Measurements from ENCODE around the gene KIFBP.
"Not testable (repeated sequence)": the region's sequence is repeated elsewhere in the genome, so short reads cannot be mapped to it uniquely, and the experiment has no call there.

Gene KIFBP

DNA sequence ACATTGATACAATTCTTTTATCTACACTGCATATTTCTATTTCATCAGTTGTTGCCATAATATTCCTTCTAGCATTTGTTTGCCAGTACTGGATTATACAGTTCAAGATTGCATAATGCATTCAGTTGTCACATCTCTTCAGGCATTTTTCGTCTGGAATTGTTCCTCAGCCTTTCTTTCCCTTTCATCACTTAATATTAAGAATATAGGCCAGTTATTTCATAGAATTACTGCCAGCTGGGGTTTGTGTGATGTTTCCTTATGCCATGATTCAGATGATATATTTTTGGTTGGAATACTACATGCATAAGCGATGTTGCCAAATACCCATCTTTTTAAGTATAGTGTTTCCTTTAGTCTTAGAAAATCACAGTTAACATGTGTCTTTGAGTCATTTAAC, 20.8 kb downstream of the KIFBP start:
- Mint-ChIP-seq H3K27me3 (ENCODE audit: low read depth) (no peaks in the 10 kb centered on the region), H3K9me3 (no peaks in the 10 kb centered on the region), H3K27ac (no peak overlapping the region), H3K4me1 (no peaks in the 10 kb centered on the region), H3K36me3 (ENCODE audit: low read depth) (peaks cover 40% of the 10 kb centered on the region), H3K4me3 (no peak overlapping the region)
- TF ChIP-seq, protein P1, sequence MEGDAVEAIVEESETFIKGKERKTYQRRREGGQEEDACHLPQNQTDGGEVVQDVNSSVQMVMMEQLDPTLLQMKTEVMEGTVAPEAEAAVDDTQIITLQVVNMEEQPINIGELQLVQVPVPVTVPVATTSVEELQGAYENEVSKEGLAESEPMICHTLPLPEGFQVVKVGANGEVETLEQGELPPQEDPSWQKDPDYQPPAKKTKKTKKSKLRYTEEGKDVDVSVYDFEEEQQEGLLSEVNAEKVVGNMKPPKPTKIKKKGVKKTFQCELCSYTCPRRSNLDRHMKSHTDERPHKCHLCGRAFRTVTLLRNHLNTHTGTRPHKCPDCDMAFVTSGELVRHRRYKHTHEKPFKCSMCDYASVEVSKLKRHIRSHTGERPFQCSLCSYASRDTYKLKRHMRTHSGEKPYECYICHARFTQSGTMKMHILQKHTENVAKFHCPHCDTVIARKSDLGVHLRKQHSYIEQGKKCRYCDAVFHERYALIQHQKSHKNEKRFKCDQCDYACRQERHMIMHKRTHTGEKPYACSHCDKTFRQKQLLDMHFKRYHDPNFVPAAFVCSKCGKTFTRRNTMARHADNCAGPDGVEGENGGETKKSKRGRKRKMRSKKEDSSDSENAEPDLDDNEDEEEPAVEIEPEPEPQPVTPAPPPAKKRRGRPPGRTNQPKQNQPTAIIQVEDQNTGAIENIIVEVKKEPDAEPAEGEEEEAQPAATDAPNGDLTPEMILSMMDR (IDR thresholded peaks at IDR 0.05; ENCODE audit: unreplicated experiment in 3 of 3) = no peak

DNA sequence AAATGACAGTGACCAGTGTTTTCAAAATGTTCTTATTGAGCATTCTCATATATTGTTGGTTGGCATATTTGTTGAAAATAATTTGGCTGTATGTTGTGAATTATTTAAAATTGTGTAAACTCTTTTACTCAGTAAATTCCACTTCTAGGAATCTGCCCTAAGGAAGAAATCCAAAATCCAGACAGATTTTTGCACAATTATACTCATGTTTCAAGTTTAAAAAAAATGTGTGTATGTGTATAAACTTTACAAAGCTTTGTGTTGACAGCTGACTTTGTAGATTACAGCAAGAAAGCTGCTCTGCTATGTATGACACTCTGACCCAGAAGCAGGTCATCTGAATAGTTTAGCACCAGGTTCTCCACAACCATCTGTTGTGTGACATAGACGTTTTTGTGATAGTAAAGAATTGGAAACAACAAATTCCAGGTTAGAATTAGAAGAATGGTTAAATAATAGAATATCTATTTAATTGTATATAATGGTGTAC, 21.6 kb downstream of the KIFBP start:
- no peaks in the 10 kb centered on the region for H3K4me1 Mint-ChIP-seq
- H3K27ac Mint-ChIP-seq = no peak overlapping the region
- no peak overlapping the region for H3K4me3 Mint-ChIP-seq
- H3K27me3 Mint-ChIP-seq (ENCODE audit: low read depth) = no peaks in the 10 kb centered on the region
- no peaks in the 10 kb centered on the region for H3K9me3 Mint-ChIP-seq
- TF ChIP-seq, protein P1 (IDR thresholded peaks at IDR 0.05; ENCODE audit: unreplicated experiment in 3 of 3) = no peak
- H3K36me3 Mint-ChIP-seq (ENCODE audit: low read depth) = peaks cover 41% of the 10 kb centered on the region

DNA sequence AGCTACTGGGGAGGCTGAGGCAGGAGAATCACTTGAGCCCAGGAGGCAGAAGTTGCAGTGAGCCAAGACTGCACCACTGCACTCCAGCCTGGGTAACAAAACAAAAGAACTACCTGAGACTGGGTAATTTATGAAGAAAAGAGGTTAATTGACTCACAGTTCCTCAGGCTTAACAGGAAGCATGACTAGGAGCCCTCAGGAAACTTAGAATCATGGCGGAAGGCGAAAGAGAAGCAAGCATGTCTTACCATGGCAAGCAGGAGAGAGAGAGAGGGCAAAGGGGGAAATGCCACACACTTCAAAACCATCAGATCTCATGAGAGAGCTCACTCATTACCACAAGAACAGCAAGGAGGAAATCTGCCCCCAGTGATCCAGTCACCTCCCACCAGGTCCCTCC, 24.2 kb downstream of the KIFBP start:
- H3K9me3 Mint-ChIP-seq; H3K4me3 Mint-ChIP-seq; H3K27ac Mint-ChIP-seq; H3K27me3 Mint-ChIP-seq (ENCODE audit: low read depth); H3K4me1 Mint-ChIP-seq: not testable (repeated sequence)
- peaks cover 52% of the 10 kb centered on the region for H3K36me3 Mint-ChIP-seq (ENCODE audit: low read depth)

DNA sequence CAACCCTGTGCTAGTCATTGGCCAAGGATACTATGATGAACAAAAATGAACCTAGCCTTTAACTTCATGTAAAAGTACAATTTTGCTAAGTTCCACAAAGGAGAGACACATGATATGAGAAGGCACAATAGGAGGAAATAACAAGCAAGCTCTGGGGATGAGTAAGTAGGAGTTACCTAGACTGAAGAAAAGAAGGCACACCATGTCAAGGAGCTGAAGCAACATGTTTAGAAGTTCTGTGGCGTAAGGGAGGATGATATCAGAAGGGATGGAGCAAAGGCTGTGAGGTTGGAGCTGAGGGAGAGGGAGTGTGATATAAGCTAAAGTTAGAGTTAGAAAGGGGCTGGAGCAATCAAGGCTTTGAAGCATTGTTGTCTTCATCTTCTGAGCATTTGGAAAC, 25.6 kb downstream of the KIFBP start:
- Mint-ChIP-seq H3K27ac (no peak overlapping the region), H3K9me3 (no peaks in the 10 kb centered on the region), H3K36me3 (ENCODE audit: low read depth) (peaks cover 59% of the 10 kb centered on the region), H3K4me3 (no peak overlapping the region), H3K27me3 (ENCODE audit: low read depth) (no peaks in the 10 kb centered on the region), H3K4me1 (no peaks in the 10 kb centered on the region)
- TF ChIP-seq, protein P1 (IDR thresholded peaks at IDR 0.05; ENCODE audit: unreplicated experiment in 3 of 3) = no peak

DNA sequence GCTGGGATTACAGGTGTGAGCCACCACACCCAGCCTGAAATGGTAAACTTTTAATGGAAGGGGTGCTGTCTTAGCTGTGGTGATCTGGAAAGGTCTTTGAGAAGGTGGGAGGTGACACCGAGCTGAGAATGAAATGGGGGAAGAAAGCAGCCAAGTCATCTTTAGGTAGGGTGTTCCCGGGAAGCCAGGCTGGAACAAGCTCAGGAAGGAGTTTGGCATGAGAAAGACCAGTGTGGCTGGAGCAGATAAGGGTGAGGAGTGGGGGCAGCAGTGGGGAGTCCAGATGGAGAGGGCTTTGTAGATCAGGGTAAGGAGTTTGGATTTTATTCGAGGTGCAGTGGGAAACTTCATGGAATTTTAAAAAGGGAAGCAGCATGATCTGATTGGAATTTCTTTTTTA, 30.0 kb downstream of the KIFBP start:
- Mint-ChIP-seq H3K9me3 (no peaks in the 10 kb centered on the region), H3K4me1 (no peaks in the 10 kb centered on the region), H3K27ac (no peak overlapping the region), H3K27me3 (ENCODE audit: low read depth) (no peaks in the 10 kb centered on the region), H3K36me3 (ENCODE audit: low read depth) (peaks cover 41% of the 10 kb centered on the region), H3K4me3 (no peak overlapping the region)
- TF ChIP-seq, protein P1 (IDR thresholded peaks at IDR 0.05; ENCODE audit: unreplicated experiment in 3 of 3) = no peak

DNA sequence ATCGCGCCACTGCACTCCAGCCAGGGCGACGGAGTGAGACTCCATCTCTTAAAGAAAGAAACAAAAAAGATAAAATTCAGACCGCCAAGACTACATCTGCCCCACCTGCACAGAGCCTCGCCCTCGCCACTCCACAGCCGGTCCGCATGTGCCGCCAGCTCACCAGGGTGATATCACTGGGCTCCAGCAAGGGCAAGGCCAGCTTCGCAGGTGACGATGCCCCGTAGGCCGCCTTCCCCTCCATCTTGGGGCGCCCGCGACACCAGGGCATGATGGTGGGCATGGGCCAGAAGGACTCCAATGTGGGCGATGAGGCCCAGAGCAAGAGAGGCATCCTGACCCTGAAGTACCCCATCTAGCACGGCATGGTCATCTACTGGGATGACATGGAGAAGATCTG, 34.0 kb downstream of the KIFBP start:
- Mint-ChIP-seq H3K27ac (no peak overlapping the region), H3K4me3 (no peak overlapping the region)
- TF ChIP-seq, protein P1 (IDR thresholded peaks at IDR 0.05; ENCODE audit: unreplicated experiment in 3 of 3) = no peak

More for the DNA sequence above, 34.0 kb downstream of the KIFBP start:
- Mint-ChIP-seq H3K36me3 (ENCODE audit: low read depth) (peaks cover 20% of the 10 kb centered on the region), H3K9me3 (no peaks in the 10 kb centered on the region), H3K4me1 (no peaks in the 10 kb centered on the region), H3K27me3 (ENCODE audit: low read depth) (no peaks in the 10 kb centered on the region)
